Ovary (tissue), 9 donors: ENCODE data around the gene SCD5. TPM values are rescaled to one million over a fixed set of nuclear protein-coding genes. Genes with fewer than 3 reads are reported as not detected.

Experiments
- DNase-seq, 5 donors: peaks; one replicate each; pipeline ENCODE4 v3.0.0-alpha.2; 2019 to 2020
- H3K27ac ChIP-seq, 2 donors: fragments of 200-600 bp; one replicate each; pipeline versions ENCODE4 v1.5.1 to v1.8.0; 2019 to 2022
- H3K27me3 ChIP-seq: fragments of 200-600 bp; one replicate; pipeline ENCODE4 v1.8.0; 2022
- H3K36me3 ChIP-seq: fragments of 200-600 bp; sonication (generic); one replicate; pipeline ENCODE4 v1.5.1; 2019
- H3K4me1 ChIP-seq: one replicate; pipeline ENCODE4 v1.8.1; 2013; ENCODE audit warnings: mild to moderate bottlenecking, moderate library complexity; ENCODE audit not compliant: insufficient read depth
- H3K4me3 ChIP-seq: fragments of 200-600 bp; sonication (generic); one replicate; pipeline ENCODE4 v1.5.1; 2017
- H3K9me3 ChIP-seq, 2 donors: fragments of 200-600 bp in 1 of 2; sonication (generic) in 1 of 2; one replicate each; pipeline versions ENCODE4 v1.5.1 to v1.8.1; 2013 to 2019; ENCODE audit warnings: mild to moderate bottlenecking in 1 of 2, moderate library complexity in 1 of 2
- EP300 ChIP-seq: sonication (generic); formaldehyde crosslinking; IDR thresholded peaks from one replicate; pipeline ENCODE4 v1.6.1; 2017; ENCODE audit warnings: antibody characterized with exemption
- POLR2A ChIP-seq: fragments of 450-650 bp; IDR thresholded peaks from one replicate; pipeline ENCODE4 v1.6.1; 2017; ENCODE audit warnings: antibody characterized with exemption, mild to moderate bottlenecking, moderate library complexity
- WGBS, 3 donors: extraction: QIAGEN DNeasy Blood & Tissue Kit in 1 of 3; methylation state at CpG; one replicate each; pipeline versions ENCODE4 v1.1.5 to v1.1.7; 2013 to 2017; 5-methylcytosine and 5-hydroxymethylcytosine counted together
- intact Hi-C, 4 donors: fragments of 100-400 bp; cut with DNase I; formaldehyde crosslinking; loops; one replicate each; pipeline versions ENCODE4 v1.11.0 to v1.15.1; 2022 to 2023
- polyA plus RNA-seq, 2 donors: library from polyadenylated mRNA; stranded (reverse); fragments of 200-250 nt in 1 of 2; fragments of 350-450 nt in 1 of 2; fragmentation: Illumina TruSeq in 1 of 2; extraction: RNeasy Lipid Tissue Mini Kit (QIAGEN cat#74804) in 1 of 2; gene quantifications; one replicate each; pipeline ENCODE4 v1.2.3, GENCODE V29; 2013 to 2014
- total RNA-seq, 7 donors: library from RNA; depleted of rRNA in 2 of 7; stranded (reverse); fragments of >200 nt in 2 of 7; fragmentation: NEBNext Ultra II Directional in 3 of 7; extraction: Animal tissue kit (Norgen Biotek cat#: 25700) in 3 of 7; gene quantifications; one replicate each; pipeline versions ENCODE4 v1.1.0 to v1.2.4, GENCODE V29; 2016 to 2023
- TF ChIP-seq, protein P1 (sequence below), 3 donors: fragments of 450-650 bp in 2 of 3; fragments of 200-600 bp in 1 of 3; IDR thresholded peaks; one replicate each; pipeline versions ENCODE4 v1.5.1 to v1.8.0; 2016 to 2022; ENCODE audit warnings: antibody characterized with exemption in 3 of 3, mild to moderate bottlenecking in 1 of 3
- donor health status: DM: no; HTN: no; CAD: no; lungs with moderate emphysema.
- donor health status: DM: no; HTN: no; CAD: no.
- donor health status: Bipolar disorder and iron deficiency.
- donor health status: DM: yes; HTN: yes; CAD: no.
- donor health status: DM: no; HTN: no; CAD: no.
- donor health status: DM: yes; HTN: yes; CAD: no.

The SCD5 gene
- total and polyA plus RNA-seq, 9 donors, result 96.3 to 203 (median 119) TPM

DNA sequence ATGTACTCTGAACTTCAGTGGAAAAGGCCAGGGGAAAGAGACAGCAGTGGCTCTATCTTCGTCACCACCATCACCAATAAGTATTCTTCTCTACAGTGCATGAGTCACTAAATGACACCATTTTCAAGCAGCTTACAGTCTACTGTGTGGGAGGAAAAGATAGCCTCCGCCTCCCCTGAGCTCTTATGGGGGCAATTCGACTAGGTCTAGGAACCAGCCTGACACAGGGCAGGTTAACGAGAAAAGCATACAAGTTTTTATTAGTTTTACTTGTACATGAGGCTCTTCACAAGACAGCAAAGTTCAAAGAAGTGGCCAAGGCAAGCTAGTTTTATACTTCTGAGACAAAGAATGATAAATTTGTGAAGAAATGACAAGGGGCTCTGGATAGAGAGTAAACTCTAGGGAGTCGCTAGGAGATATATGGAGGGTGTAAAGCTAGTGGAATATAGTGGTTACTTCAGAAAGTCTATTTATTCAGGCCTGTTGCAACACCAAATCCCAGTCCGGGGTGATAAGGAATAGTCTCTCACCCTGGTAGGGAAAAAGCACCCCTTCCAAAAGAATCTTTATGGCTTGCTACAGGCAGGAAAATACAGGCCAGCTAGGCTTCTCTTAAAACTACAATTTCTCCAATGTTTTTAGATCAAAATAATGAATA lies 49.7 kb downstream of the SCD5 start:
- H3K36me3 ChIP-seq, result no peaks in the 10 kb centered on the region
- no peaks in the 10 kb centered on the region for H3K9me3 ChIP-seq
- peak overlapping the region in 1 of 2 donors; percentile 12 for H3K27ac ChIP-seq
- H3K4me1 ChIP-seq, result peaks cover 26% of the 10 kb centered on the region
- H3K4me3 ChIP-seq, result no peak overlapping the region
- WGBS, 3 donors, result 52 to 66% (median 60%) methylated on average over 6 of the region's 6 CpGs
- TF ChIP-seq EP300 (no peak), POLR2A (no peak)
- no peaks in the 10 kb centered on the region for H3K27me3 ChIP-seq
- intact Hi-C loops, result no loop called here
- no peak for DNase-seq

DNA sequence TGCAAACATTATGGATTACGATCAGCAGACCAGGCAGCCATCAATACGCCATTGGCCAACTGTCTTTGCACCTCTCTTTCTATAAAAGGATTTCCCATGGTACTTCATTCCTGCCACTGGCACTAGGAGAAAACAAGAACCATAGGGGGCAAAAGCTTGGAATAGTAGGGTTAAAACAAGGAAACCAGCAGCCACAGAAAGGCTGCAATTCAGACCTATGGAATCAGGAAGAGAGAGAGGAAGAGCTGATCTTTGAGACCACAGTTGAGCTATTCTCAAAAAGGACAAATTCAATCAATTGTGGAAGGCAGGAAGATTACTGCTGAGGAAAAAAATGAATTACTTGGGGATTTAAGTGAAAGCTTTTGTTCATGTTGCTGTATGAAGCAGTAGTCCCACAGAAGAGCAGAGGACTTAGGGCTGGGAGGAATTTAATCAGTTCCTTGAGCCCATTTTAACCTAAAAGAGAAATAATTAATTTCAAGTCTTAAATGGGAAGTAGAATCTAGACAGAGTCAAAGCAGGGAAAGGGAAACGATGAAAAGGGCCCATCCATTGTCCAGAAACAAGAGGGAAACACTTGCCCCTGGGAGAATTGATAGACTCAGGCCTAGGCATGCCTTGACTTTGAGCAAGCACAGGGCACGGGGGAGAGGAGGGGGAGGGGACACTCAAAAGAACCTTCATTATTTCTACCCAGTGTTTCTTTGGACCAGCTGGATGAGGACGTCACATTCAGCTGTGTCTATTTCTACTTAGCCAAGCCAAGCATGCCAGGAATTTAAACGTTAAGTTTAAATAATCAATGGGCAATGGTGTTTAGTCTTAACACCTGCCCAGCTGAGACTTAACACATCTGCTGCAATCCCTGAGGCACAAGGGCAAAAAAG lies 50.7 kb downstream of the SCD5 start:
- Histone ChIP-seq H3K9me3 (no peaks in the 10 kb centered on the region), H3K4me3 (no peak overlapping the region), H3K4me1 (peaks cover 21% of the 10 kb centered on the region), H3K36me3 (no peaks in the 10 kb centered on the region), H3K27ac (no peak overlapping the region), H3K27me3 (no peaks in the 10 kb centered on the region)
- intact Hi-C loops, result no loop called here
- TF ChIP-seq, protein P1, sequence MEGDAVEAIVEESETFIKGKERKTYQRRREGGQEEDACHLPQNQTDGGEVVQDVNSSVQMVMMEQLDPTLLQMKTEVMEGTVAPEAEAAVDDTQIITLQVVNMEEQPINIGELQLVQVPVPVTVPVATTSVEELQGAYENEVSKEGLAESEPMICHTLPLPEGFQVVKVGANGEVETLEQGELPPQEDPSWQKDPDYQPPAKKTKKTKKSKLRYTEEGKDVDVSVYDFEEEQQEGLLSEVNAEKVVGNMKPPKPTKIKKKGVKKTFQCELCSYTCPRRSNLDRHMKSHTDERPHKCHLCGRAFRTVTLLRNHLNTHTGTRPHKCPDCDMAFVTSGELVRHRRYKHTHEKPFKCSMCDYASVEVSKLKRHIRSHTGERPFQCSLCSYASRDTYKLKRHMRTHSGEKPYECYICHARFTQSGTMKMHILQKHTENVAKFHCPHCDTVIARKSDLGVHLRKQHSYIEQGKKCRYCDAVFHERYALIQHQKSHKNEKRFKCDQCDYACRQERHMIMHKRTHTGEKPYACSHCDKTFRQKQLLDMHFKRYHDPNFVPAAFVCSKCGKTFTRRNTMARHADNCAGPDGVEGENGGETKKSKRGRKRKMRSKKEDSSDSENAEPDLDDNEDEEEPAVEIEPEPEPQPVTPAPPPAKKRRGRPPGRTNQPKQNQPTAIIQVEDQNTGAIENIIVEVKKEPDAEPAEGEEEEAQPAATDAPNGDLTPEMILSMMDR (IDR thresholded peaks at IDR 0.05), result no peak
- TF ChIP-seq POLR2A (no peak), EP300 (no peak)
- no peak for DNase-seq
- WGBS, 3 donors, result 44 to 57% (median 47%) methylated on average over 6 of the region's 6 CpGs

DNA sequence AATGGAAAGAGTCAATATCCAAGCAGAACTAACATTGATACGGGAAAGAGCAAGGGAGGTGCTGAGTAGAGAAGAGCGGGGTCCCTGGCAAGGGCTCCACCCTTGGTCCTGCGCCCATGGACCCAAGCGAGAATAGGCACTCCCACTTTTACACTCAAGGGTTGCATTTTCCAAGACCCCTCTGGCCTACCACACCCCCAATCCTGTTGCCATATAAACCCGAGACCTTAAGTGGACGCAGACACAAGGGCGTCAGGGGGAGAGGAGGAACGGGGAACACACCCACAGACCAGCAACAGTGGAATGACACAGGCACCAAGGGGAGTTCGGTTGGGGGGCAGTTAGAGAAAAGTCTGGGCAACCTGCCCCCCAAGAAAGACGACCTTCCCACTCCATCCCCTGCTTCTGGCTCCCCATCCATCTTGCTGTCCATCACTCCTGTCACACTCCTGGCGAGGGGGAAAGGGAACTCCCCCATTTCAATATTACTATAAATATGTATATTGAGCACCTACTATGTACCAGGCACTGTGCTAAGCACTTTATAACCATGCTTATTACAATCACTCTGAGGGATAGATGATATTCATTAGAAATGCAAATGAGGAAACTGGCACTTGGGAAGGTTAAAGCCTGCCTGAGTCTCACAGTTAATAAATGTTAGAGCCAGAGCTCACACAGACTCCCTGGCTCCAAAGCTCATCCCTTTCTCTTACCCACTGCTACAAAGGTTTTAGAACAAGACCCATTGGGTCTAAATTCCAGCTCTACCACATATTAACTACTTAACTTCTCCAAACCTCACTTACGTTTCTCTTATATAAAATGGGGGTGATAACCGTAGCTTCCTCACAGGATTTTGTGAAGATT lies 51.7 kb downstream of the SCD5 start:
- H3K4me1 ChIP-seq, result peaks cover 20% of the 10 kb centered on the region
- no peaks in the 10 kb centered on the region for H3K36me3 ChIP-seq
- no peak for TF ChIP-seq EP300
- TF ChIP-seq, protein P1 (IDR thresholded peaks at IDR 0.05), result no peak
- TF ChIP-seq POLR2A, result no peak
- WGBS, 3 donors, result 83 to 93% (median 90%) methylated on average over 12 to 13 of the region's 13 CpGs
- no peak for DNase-seq
- no peaks in the 10 kb centered on the region for H3K27me3 ChIP-seq
- H3K9me3 ChIP-seq, result no peaks in the 10 kb centered on the region
- H3K4me3 ChIP-seq, result no peak overlapping the region
- intact Hi-C loops, result no loop called here
- no peak overlapping the region for H3K27ac ChIP-seq

DNA sequence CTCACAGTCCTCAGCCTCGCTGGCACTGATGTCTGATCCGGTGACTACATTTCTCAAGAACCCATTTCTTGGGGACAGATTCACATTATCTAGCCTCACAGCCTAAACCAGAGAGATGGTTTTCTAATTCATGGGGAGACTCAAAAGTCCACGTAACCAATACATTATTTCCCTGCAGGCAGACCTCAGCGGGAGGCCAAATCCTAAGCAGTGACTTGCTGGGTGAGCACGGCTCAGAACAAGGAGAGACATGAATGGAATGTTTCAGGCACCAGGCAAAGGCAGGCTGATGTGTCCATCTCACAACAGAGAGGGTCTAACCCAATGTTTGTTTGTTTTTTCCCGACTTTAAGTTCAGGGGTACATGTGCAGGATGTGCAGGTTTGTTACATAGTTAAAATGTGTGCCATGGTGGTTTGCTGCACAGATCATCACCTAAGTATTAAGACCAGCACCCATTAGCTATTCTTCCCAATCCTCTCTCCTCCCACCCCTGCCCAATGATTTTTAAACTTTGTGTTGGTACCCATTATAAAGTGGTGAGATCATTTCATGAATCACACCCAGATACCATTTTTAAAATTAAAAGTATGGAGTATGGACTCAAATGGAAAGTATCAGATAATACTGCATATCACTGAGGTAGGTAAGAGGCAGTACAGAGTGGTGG lies 53.3 kb downstream of the SCD5 start:
- H3K36me3 ChIP-seq, result no peaks in the 10 kb centered on the region
- no peak for TF ChIP-seq POLR2A
- no peak for TF ChIP-seq EP300
- TF ChIP-seq, protein P1 (IDR thresholded peaks at IDR 0.05), result no peak
- WGBS, 3 donors, result 79 to 84% (median 82%) methylated on average over 6 of the region's 6 CpGs
- H3K27me3 ChIP-seq, result no peaks in the 10 kb centered on the region
- no peak overlapping the region for H3K4me3 ChIP-seq
- intact Hi-C loops, result no loop called here
- DNase-seq, result no peak
- no peak overlapping the region for H3K27ac ChIP-seq
- no peaks in the 10 kb centered on the region for H3K9me3 ChIP-seq
- peaks cover 14% of the 10 kb centered on the region for H3K4me1 ChIP-seq
